Stimulated activated CD4-positive, alpha-beta T cell treated with anti-CD3 and anti-CD28 coated beads, Interleukin-4, amount 100 ng/mL, for 4 hours (primary cell): ENCODE measurements around the gene ZNF724.

Source experiments
- DNase-seq, 2 experiments: peaks; one replicate each; pipeline ENCODE4 v3.0.0-alpha.2; 2020

ZNF724 gene

GRCh38 chr19:23222998-23223652, 27.1 kb downstream of the ZNF724 start:
- no peak for DNase-seq

- no peak for DNase-seq
These were observed 46.3 kb downstream of the ZNF724 start for GRCh38 chr19:23203841-23204344.

- DNase-seq: no peak
These were observed 59.9 kb downstream of the ZNF724 start for GRCh38 chr19:23190341-23190740.

- no peak for DNase-seq
These were observed 66.9 kb downstream of the ZNF724 start for GRCh38 chr19:23183251-23183650.
